Jurkat, Clone E6-1 (cell line): ENCODE data around the gene MTCP1.

Experiments used
- DNase-seq: peaks from one replicate; pipeline ENCODE4 v3.0.0-alpha.2; 2011; ENCODE audit warnings: low read depth, low spot score
- H3K4me3 ChIP-seq: 2 replicates; pipeline ENCODE4 v1.5.1; 2011; ENCODE audit warnings: mild to moderate bottlenecking, low read length, control low read depth, moderate library complexity

The MTCP1 gene

GRCh38 chrX:155020591-155020990 is 50.3 kb downstream of the MTCP1 start:
- H3K4me3 ChIP-seq = no peak overlapping the region
- no peak for DNase-seq
